Measurements from ENCODE around the gene TRAF2. TPM values are rescaled to one million over a fixed set of nuclear protein-coding genes. Genes with fewer than 3 reads are reported as not detected.

Gene TRAF2
- total and polyA plus RNA-seq, 2 of the 4 experiments (the other 2 are of a cell fraction): 6.6 to 12.0 TPM

DNA sequence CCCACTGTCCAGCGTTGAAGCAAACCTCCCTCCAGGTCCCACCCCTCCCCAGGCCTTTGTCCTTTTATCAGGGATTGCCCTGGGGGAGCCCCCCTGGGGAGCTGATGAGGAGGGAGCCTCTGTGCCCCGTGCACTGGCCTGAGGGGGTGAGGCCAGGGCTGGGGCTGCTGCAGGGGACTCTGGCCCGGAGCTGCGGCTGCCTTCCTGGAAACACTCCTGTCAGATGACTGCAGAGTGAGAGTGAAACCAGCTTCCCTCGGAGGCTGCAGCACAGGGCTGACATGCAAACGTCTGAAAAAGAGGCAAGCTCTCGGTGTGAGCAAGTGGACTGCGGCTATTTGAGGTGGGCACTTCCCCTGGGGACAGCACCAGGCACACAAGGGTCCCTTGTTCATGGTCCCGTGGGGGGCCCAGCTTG, 4.6 kb upstream of the TRAF2 start:
- H3K36me3 ChIP-seq (ENCODE audit: control insufficient read depth, insufficient read depth, low read length): no peaks in the 10 kb centered on the region
- H2BK15ac ChIP-seq (ENCODE audit: low read depth, low read length): no peak overlapping the region
- peaks cover 10% of the 10 kb centered on the region for H3K4me1 ChIP-seq (ENCODE audit: control insufficient read depth, insufficient read depth, low read length)
- no peak overlapping the region for H2BK120ac ChIP-seq (ENCODE audit: low read depth, low read length)
- no peaks in the 10 kb centered on the region for H3K9me3 ChIP-seq (ENCODE audit: control insufficient read depth, insufficient read depth, low read length)
- H4K91ac ChIP-seq (ENCODE audit: insufficient read depth, low read depth, low read length): no peak overlapping the region
- TF ChIP-seq POLR2A (IDR thresholded peaks at IDR 0.05; ENCODE audit: low read depth, low read length): no peak
- TF ChIP-seq FOS (IDR thresholded peaks at IDR 0.05; ENCODE audit: low read depth, low read length): no peak
- TF ChIP-seq, protein P1, sequence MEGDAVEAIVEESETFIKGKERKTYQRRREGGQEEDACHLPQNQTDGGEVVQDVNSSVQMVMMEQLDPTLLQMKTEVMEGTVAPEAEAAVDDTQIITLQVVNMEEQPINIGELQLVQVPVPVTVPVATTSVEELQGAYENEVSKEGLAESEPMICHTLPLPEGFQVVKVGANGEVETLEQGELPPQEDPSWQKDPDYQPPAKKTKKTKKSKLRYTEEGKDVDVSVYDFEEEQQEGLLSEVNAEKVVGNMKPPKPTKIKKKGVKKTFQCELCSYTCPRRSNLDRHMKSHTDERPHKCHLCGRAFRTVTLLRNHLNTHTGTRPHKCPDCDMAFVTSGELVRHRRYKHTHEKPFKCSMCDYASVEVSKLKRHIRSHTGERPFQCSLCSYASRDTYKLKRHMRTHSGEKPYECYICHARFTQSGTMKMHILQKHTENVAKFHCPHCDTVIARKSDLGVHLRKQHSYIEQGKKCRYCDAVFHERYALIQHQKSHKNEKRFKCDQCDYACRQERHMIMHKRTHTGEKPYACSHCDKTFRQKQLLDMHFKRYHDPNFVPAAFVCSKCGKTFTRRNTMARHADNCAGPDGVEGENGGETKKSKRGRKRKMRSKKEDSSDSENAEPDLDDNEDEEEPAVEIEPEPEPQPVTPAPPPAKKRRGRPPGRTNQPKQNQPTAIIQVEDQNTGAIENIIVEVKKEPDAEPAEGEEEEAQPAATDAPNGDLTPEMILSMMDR (conservative IDR thresholded peaks at IDR 0.05; ENCODE audit: low read depth, low read length): no peak
- TF ChIP-seq SMC3 (IDR thresholded peaks at IDR 0.05; ENCODE audit: low read depth, low read length): no peak
- no peak; the same call in 1 of the 2 replicates for TF ChIP-seq MXI1 (IDR thresholded peaks at IDR 0.05; ENCODE audit: borderline replicate concordance, low read depth, low read length)
- no peak for TF ChIP-seq CEBPB (IDR thresholded peaks at IDR 0.05; ENCODE audit: low read depth, low read length)
- no peak for TF ChIP-seq RAD21 (IDR thresholded peaks at IDR 0.05; ENCODE audit: low read length)
- no peak for TF ChIP-seq BHLHE40 (IDR thresholded peaks at IDR 0.05; ENCODE audit: low read depth, low read length)
- TF ChIP-seq NFE2L2 (IDR thresholded peaks at IDR 0.05; ENCODE audit: low read depth, low read length): no peak
- no peak for TF ChIP-seq MAZ (IDR thresholded peaks at IDR 0.05; ENCODE audit: borderline replicate concordance, low read depth, low read length)
- TF ChIP-seq, protein P2, sequence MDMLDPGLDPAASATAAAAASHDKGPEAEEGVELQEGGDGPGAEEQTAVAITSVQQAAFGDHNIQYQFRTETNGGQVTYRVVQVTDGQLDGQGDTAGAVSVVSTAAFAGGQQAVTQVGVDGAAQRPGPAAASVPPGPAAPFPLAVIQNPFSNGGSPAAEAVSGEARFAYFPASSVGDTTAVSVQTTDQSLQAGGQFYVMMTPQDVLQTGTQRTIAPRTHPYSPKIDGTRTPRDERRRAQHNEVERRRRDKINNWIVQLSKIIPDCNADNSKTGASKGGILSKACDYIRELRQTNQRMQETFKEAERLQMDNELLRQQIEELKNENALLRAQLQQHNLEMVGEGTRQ (IDR thresholded peaks at IDR 0.05; ENCODE audit: low read depth, low read length): no peak
- no peak overlapping the region for H2AK5ac ChIP-seq (ENCODE audit: low read depth, low read length)
- 0 out of 2 replicates have a peak overlapping the region, but pooled peaks have one; percentile 57 for H3K4ac ChIP-seq (ENCODE audit: low read depth, low read length)
- peak overlapping the region; percentile 21 for H2AK9ac ChIP-seq (replicated peaks; ENCODE audit: low read depth, low read length, poor library complexity)
- in situ Hi-C loops (cut with MboI; ENCODE audit: low sequenced_read_pairs) (no loop called here), dilution Hi-C loops (cut with HindIII; ENCODE audit: low sequenced_read_pairs, unreplicated experiment) (no loop called here), intact Hi-C loops (cut with micrococcal nuclease) (no loop called here)
- no peak overlapping the region for H3K18ac ChIP-seq (ENCODE audit: low read depth, low read length)
- no peak overlapping the region for H3K23ac ChIP-seq (ENCODE audit: low read depth, low read length)
- ATAC-seq (ENCODE audit: low read depth): peak; percentile 8; the same call in 1 of the 2 replicates
- no peak overlapping the region for H3K56ac ChIP-seq (ENCODE audit: extremely low read depth, insufficient read depth, low read length)
- H2AFZ ChIP-seq (replicated peaks; ENCODE audit: low read length, poor library complexity): peak overlapping the region; percentile 92
- H4K5ac ChIP-seq (ENCODE audit: low read depth, low read length): peak overlapping the region; percentile 37; the same call in 1 of the 2 replicates
- POLR2A ChIA-PET (ENCODE audit: unreplicated experiment): no interaction called here
- H3K27ac ChIP-seq (ENCODE audit: insufficient read depth, low read length): no peak overlapping the region
- H3K4me3 ChIP-seq (ENCODE audit: insufficient read depth, low read depth, low read length): no peak overlapping the region
- H3K9me1 ChIP-seq (ENCODE audit: insufficient read depth, low read length): 0 out of 2 replicates have a peak, but pooled peaks cover 4% of the 10 kb centered on the region
- no peak overlapping the region for H3K9ac ChIP-seq (ENCODE audit: low read depth, low read length)
- H2BK20ac ChIP-seq (ENCODE audit: low read depth, low read length): no peak overlapping the region
- no peak overlapping the region for H3K14ac ChIP-seq (replicated peaks; ENCODE audit: low read depth, low read length)
- H4K8ac ChIP-seq (ENCODE audit: low read depth in 2 of 2, low read length in 2 of 2): peak overlapping the region; percentile 17 to 95; a peak in 2 of 4 replicates
- 0 out of 4 replicates have a peak, but pooled peaks cover 0 to under 1% of the 10 kb centered on the region in 2 experiments for H3K79me1 ChIP-seq (ENCODE audit: low read depth in 1 of 2, low read length in 2 of 2)
- WGBS, 2 experiments (ENCODE audit: extremely low coverage in 2 of 2, insufficient read length in 1 of 2): 27% methylated on average over 8 of the region's 9 CpGs; no CpG with 5 or more reads in 1 of the 2 experiments
- BruUV-seq (replicated peaks): no TSS peak
- CTCF ChIA-PET: interaction anchor here (0.7 kb wide), 1 partner anchor 104 kb away, joined by 3 read pairs; no protein-coding TSS in a partner anchor
- H3K27me3 ChIP-seq (ENCODE audit: control insufficient read depth, insufficient read depth, low read length): no peaks in the 10 kb centered on the region
- peak; percentile 44 for DNase-seq
- H4K20me1 ChIP-seq (ENCODE audit: insufficient read depth, low read length): no peaks in the 10 kb centered on the region
- H3K4me2 ChIP-seq (ENCODE audit: low read depth, low read length): peak overlapping the region; percentile 47
- H2BK5ac ChIP-seq (ENCODE audit: low read depth, low read length, poor library complexity, severe bottlenecking): no peak overlapping the region
